ENCODE results near the gene SERINC1. TPM values are rescaled to one million over a fixed set of nuclear protein-coding genes. Genes with fewer than 3 reads are reported as not detected.

The SERINC1 gene
- total RNA-seq, 2 donors from 2014 or later, result 83.1 to 136 TPM

GRCh38 chr6:122454673-122455072 is 16.9 kb downstream of the SERINC1 start:
- H3K27ac ChIP-seq, result no peak overlapping the region
- no peaks in the 10 kb centered on the region for H3K27me3 ChIP-seq
- peaks cover 3% of the 10 kb centered on the region for H3K4me1 ChIP-seq
- no peaks in the 10 kb centered on the region for H3K36me3 ChIP-seq
- no peak overlapping the region for H3K4me3 ChIP-seq
- H3K9ac ChIP-seq (ENCODE audit: low read depth in 2 of 2, low read length in 2 of 2), result no peak overlapping the region
- no peak for TF ChIP-seq CTCF (IDR thresholded peaks at IDR 0.05)
- intact Hi-C loops (cut with DNase I), result no loop called here
- DNase-seq, result no peak
- no peaks in the 10 kb centered on the region for H3K9me3 ChIP-seq

GRCh38 chr6:122452509-122452908 is 19.1 kb downstream of the SERINC1 start:
- no peak for DNase-seq
- Histone ChIP-seq H3K27me3 (no peaks in the 10 kb centered on the region), H3K4me1 (peaks cover 3% of the 10 kb centered on the region), H3K27ac (no peak overlapping the region), H3K9me3 (no peaks in the 10 kb centered on the region), H3K9ac (ENCODE audit: low read depth in 2 of 2, low read length in 2 of 2) (no peak overlapping the region), H3K4me3 (no peak overlapping the region), H3K36me3 (no peaks in the 10 kb centered on the region)
- TF ChIP-seq CTCF (IDR thresholded peaks at IDR 0.05), result no peak
- intact Hi-C loops (cut with DNase I), result no loop called here

GRCh38 chr6:122449069-122449468 is 22.5 kb downstream of the SERINC1 start:
- H3K27ac ChIP-seq, result no peak overlapping the region
- no peaks in the 10 kb centered on the region for H3K4me1 ChIP-seq
- no peak overlapping the region for H3K9ac ChIP-seq (ENCODE audit: low read depth in 2 of 2, low read length in 2 of 2)
- no peak for TF ChIP-seq CTCF (IDR thresholded peaks at IDR 0.05)
- no peaks in the 10 kb centered on the region for H3K9me3 ChIP-seq
- intact Hi-C loops (cut with DNase I), result no loop called here
- no peak overlapping the region for H3K4me3 ChIP-seq
- H3K36me3 ChIP-seq, result peaks cover 7% of the 10 kb centered on the region
- no peaks in the 10 kb centered on the region for H3K27me3 ChIP-seq
- no peak for DNase-seq

- Histone ChIP-seq H3K4me1 (no peaks in the 10 kb centered on the region), H3K9ac (ENCODE audit: low read depth in 2 of 2, low read length in 2 of 2) (no peak overlapping the region), H3K27me3 (no peaks in the 10 kb centered on the region), H3K4me3 (no peak overlapping the region), H3K36me3 (peaks cover 7% of the 10 kb centered on the region), H3K9me3 (no peaks in the 10 kb centered on the region), H3K27ac (no peak overlapping the region)
- no peak for TF ChIP-seq CTCF (IDR thresholded peaks at IDR 0.05)
- no peak for DNase-seq
- intact Hi-C loops (cut with DNase I), result no loop called here
These were observed 26.3 kb downstream of the SERINC1 start for GRCh38 chr6:122445274-122445673.

GRCh38 chr6:122438975-122439374 is 32.6 kb downstream of the SERINC1 start:
- H3K27me3 ChIP-seq, result no peaks in the 10 kb centered on the region
- intact Hi-C loops (cut with DNase I), result no loop called here
- H3K36me3 ChIP-seq, result no peaks in the 10 kb centered on the region

More at GRCh38 chr6:122438975-122439374, 32.6 kb downstream of the SERINC1 start:
- H3K9ac ChIP-seq (ENCODE audit: low read depth in 2 of 2, low read length in 2 of 2), result no peak overlapping the region
- no peak for DNase-seq
- no peaks in the 10 kb centered on the region for H3K9me3 ChIP-seq
- H3K27ac ChIP-seq, result no peak overlapping the region
- TF ChIP-seq CTCF (IDR thresholded peaks at IDR 0.05), result no peak
- no peak overlapping the region for H3K4me3 ChIP-seq
- H3K4me1 ChIP-seq, result no peaks in the 10 kb centered on the region

All from colonic mucosa (tissue), 4 donors.